Measurements from ENCODE around the gene KRTAP5-1. TPM values are rescaled to one million over a fixed set of nuclear protein-coding genes. Genes with fewer than 3 reads are reported as not detected.

Gene KRTAP5-1
- total and polyA plus RNA-seq, 5 donors: not detected

GRCh38 chr11:1564535-1565172 lies 20.4 kb downstream of the KRTAP5-1 start:
- peaks cover 4% of the 10 kb centered on the region for H3K4me1 ChIP-seq (ENCODE audit: control insufficient read depth, insufficient read depth, low read length)
- peak; percentile 20 to 50 for ATAC-seq

GRCh38 chr11:1563697-1564534 lies 21.2 kb downstream of the KRTAP5-1 start:
- peak in 1 of 3 donors; percentile 45 for DNase-seq

More at GRCh38 chr11:1564535-1565172, 20.4 kb downstream of the KRTAP5-1 start:
- no peaks in the 10 kb centered on the region for H3K27me3 ChIP-seq (ENCODE audit: control insufficient read depth, insufficient read depth)
- H3K4me3 ChIP-seq (ENCODE audit: low read length): no peak overlapping the region
- DNase-seq: peak; percentile 82 to 87 (median 86)
- H3K9me3 ChIP-seq (ENCODE audit: control insufficient read depth, low read length): no peaks in the 10 kb centered on the region
- intact Hi-C loops (cut with DNase I): no loop called here
- H3K27ac ChIP-seq (ENCODE audit: low read length): peak overlapping the region; percentile 18
- WGBS: 44% methylated on average over 16 of the region's 16 CpGs

GRCh38 chr11:1563149-1563638 lies 21.9 kb downstream of the KRTAP5-1 start:
- Histone ChIP-seq H3K9me3 (ENCODE audit: control insufficient read depth, low read length) (no peaks in the 10 kb centered on the region), H3K27ac (ENCODE audit: low read length) (no peak overlapping the region), H3K27me3 (ENCODE audit: control insufficient read depth, insufficient read depth) (no peaks in the 10 kb centered on the region), H3K4me1 (ENCODE audit: control insufficient read depth, insufficient read depth, low read length) (peaks cover 9% of the 10 kb centered on the region), H3K4me3 (ENCODE audit: low read length) (no peak overlapping the region)
- ATAC-seq (no peak), DNase-seq (no peak)
- intact Hi-C loops (cut with DNase I): no loop called here
- 77% methylated on average over 12 of the region's 12 CpGs for WGBS

More at GRCh38 chr11:1563697-1564534, 21.2 kb downstream of the KRTAP5-1 start:
- H3K9me3 ChIP-seq (ENCODE audit: control insufficient read depth, low read length): no peaks in the 10 kb centered on the region
- intact Hi-C loops (cut with DNase I): no loop called here
- H3K4me3 ChIP-seq (ENCODE audit: low read length): no peak overlapping the region
- no peak overlapping the region for H3K27ac ChIP-seq (ENCODE audit: low read length)
- H3K4me1 ChIP-seq (ENCODE audit: control insufficient read depth, insufficient read depth, low read length): peaks cover 6% of the 10 kb centered on the region
- H3K27me3 ChIP-seq (ENCODE audit: control insufficient read depth, insufficient read depth): no peaks in the 10 kb centered on the region
- ATAC-seq: no peak
- 83% methylated on average over 29 of the region's 29 CpGs for WGBS

- DNase-seq: no peak
Observed at GRCh38 chr11:1562469-1563148, 22.5 kb downstream of the KRTAP5-1 start.

GRCh38 chr11:1561955-1562354 lies 23.1 kb downstream of the KRTAP5-1 start:
- Histone ChIP-seq H3K9me3 (ENCODE audit: control insufficient read depth, low read length) (no peaks in the 10 kb centered on the region), H3K27me3 (ENCODE audit: control insufficient read depth, insufficient read depth) (no peaks in the 10 kb centered on the region), H3K4me3 (ENCODE audit: low read length) (no peak overlapping the region), H3K27ac (ENCODE audit: low read length) (no peak overlapping the region), H3K4me1 (ENCODE audit: control insufficient read depth, insufficient read depth, low read length) (peaks cover 9% of the 10 kb centered on the region)
- ATAC-seq (no peak), DNase-seq (no peak)
- intact Hi-C loops (cut with DNase I): no loop called here
- 80% methylated on average over 5 of the region's 5 CpGs for WGBS

More at GRCh38 chr11:1562469-1563148, 22.5 kb downstream of the KRTAP5-1 start:
- peaks cover 9% of the 10 kb centered on the region for H3K4me1 ChIP-seq (ENCODE audit: control insufficient read depth, insufficient read depth, low read length)
- WGBS: 90% methylated on average over 14 of the region's 14 CpGs
- intact Hi-C loops (cut with DNase I): no loop called here
- H3K4me3 ChIP-seq (ENCODE audit: low read length): no peak overlapping the region
- no peak for ATAC-seq
- H3K27ac ChIP-seq (ENCODE audit: low read length): no peak overlapping the region
- no peaks in the 10 kb centered on the region for H3K9me3 ChIP-seq (ENCODE audit: control insufficient read depth, low read length)
- no peaks in the 10 kb centered on the region for H3K27me3 ChIP-seq (ENCODE audit: control insufficient read depth, insufficient read depth)

- ATAC-seq (no peak), DNase-seq (no peak)
- intact Hi-C loops (cut with DNase I): no loop called here
- WGBS: 93% methylated on average over 17 of the region's 17 CpGs
- Histone ChIP-seq H3K4me3 (ENCODE audit: low read length) (no peak overlapping the region), H3K9me3 (ENCODE audit: control insufficient read depth, low read length) (no peaks in the 10 kb centered on the region), H3K27me3 (ENCODE audit: control insufficient read depth, insufficient read depth) (no peaks in the 10 kb centered on the region), H3K4me1 (ENCODE audit: control insufficient read depth, insufficient read depth, low read length) (peaks cover 9% of the 10 kb centered on the region), H3K27ac (ENCODE audit: low read length) (no peak overlapping the region)
Observed at GRCh38 chr11:1561266-1561665, 23.8 kb downstream of the KRTAP5-1 start.

- intact Hi-C loops (cut with DNase I): no loop called here
- DNase-seq (no peak), ATAC-seq (no peak)
- Histone ChIP-seq H3K4me3 (ENCODE audit: low read length) (no peak overlapping the region), H3K27ac (ENCODE audit: low read length) (no peak overlapping the region), H3K9me3 (ENCODE audit: control insufficient read depth, low read length) (no peaks in the 10 kb centered on the region), H3K27me3 (ENCODE audit: control insufficient read depth, insufficient read depth) (no peaks in the 10 kb centered on the region), H3K4me1 (ENCODE audit: control insufficient read depth, insufficient read depth, low read length) (peaks cover 9% of the 10 kb centered on the region)
- 88% methylated on average over 8 of the region's 8 CpGs for WGBS
Observed at GRCh38 chr11:1560649-1561251, 24.3 kb downstream of the KRTAP5-1 start.

GRCh38 chr11:1560002-1560648 lies 25.0 kb downstream of the KRTAP5-1 start:
- H3K9me3 ChIP-seq (ENCODE audit: control insufficient read depth, low read length): no peaks in the 10 kb centered on the region
- peak overlapping the region; percentile 45 for H3K27ac ChIP-seq (ENCODE audit: low read length)
- DNase-seq (peak in 1 of 3 donors; percentile 43), ATAC-seq (no peak)
- peaks cover 9% of the 10 kb centered on the region for H3K4me1 ChIP-seq (ENCODE audit: control insufficient read depth, insufficient read depth, low read length)
- WGBS: 76% methylated on average over 15 of the region's 15 CpGs
- intact Hi-C loops (cut with DNase I): no loop called here
- no peaks in the 10 kb centered on the region for H3K27me3 ChIP-seq (ENCODE audit: control insufficient read depth, insufficient read depth)
- H3K4me3 ChIP-seq (ENCODE audit: low read length): no peak overlapping the region

- intact Hi-C loops (cut with DNase I): no loop called here
- no peaks in the 10 kb centered on the region for H3K27me3 ChIP-seq (ENCODE audit: control insufficient read depth, insufficient read depth)
- peak overlapping the region; percentile 45 for H3K27ac ChIP-seq (ENCODE audit: low read length)
- H3K4me3 ChIP-seq (ENCODE audit: low read length): no peak overlapping the region
- ATAC-seq (peak; percentile 81 to 82), DNase-seq (peak; percentile 94 to 96 (median 96))
- H3K4me1 ChIP-seq (ENCODE audit: control insufficient read depth, insufficient read depth, low read length): peaks cover 4% of the 10 kb centered on the region
- WGBS: 42% methylated on average over 29 of the region's 29 CpGs
- H3K9me3 ChIP-seq (ENCODE audit: control insufficient read depth, low read length): no peaks in the 10 kb centered on the region
Observed at GRCh38 chr11:1559111-1559951, 25.8 kb downstream of the KRTAP5-1 start.

- Histone ChIP-seq H3K4me3 (ENCODE audit: low read length) (no peak overlapping the region), H3K27me3 (ENCODE audit: control insufficient read depth, insufficient read depth) (no peaks in the 10 kb centered on the region), H3K27ac (ENCODE audit: low read length) (peak overlapping the region; percentile 39), H3K4me1 (ENCODE audit: control insufficient read depth, insufficient read depth, low read length) (peaks cover 6% of the 10 kb centered on the region), H3K9me3 (ENCODE audit: control insufficient read depth, low read length) (no peaks in the 10 kb centered on the region)
- peak in 1 of 3 donors; percentile 45 for DNase-seq
- intact Hi-C loops (cut with DNase I): no loop called here
- WGBS: 75% methylated on average over 12 of the region's 12 CpGs
- ATAC-seq: peak in 1 of 2 donors; percentile 0
Observed at GRCh38 chr11:1558775-1559110, 26.3 kb downstream of the KRTAP5-1 start.

All from right cardiac atrium (tissue), 5 donors.